OCI-LY7 (cell line): ENCODE measurements around the gene ODF2. TPM values are rescaled to one million over a fixed set of nuclear protein-coding genes. Genes with fewer than 3 reads are reported as not detected.
"Not testable (repeated sequence)": the region's sequence is repeated elsewhere in the genome, so short reads cannot be mapped to it uniquely, and the experiment has no call there.

ENCODE experiments used
- BruUV-seq: library from RNA; stranded (reverse); fragments of 400-500 nt; replicated peaks from 2 replicates; lab custom pipeline; 2021; lab: Mats Ljungman, UMichigan
- CTCF ChIA-PET: fragments of 300-600 bp; sonication (Branson Sonifier 250); formaldehyde crosslinking; loops from one replicate; lab custom pipeline; 2022; ENCODE audit warnings: antibody characterized with exemption; ENCODE audit not compliant: unreplicated experiment; lab: Charles Lee
- POLR2A ChIA-PET: fragments of 300-600 bp; sonication (Branson Sonifier 250); formaldehyde crosslinking; loops from one replicate; lab custom pipeline; 2022; ENCODE audit warnings: antibody characterized with exemption; lab: Charles Lee
- DNase-seq: peaks from one replicate; pipeline ENCODE4 v3.0.0-alpha.2; 2015; ENCODE audit warnings: low spot score
- H2AFZ ChIP-seq: fragments of 200-600 bp; sonication (generic), shearing (Covaris generic); 2 replicates; pipeline ENCODE4 v1.6.1; 2014; ENCODE audit warnings: mild to moderate bottlenecking, antibody characterized with exemption, low read length, moderate library complexity
- H3K27ac ChIP-seq: fragments of 200-600 bp; sonication (generic); 2 replicates; pipeline ENCODE4 v1.5.1; 2014; ENCODE audit warnings: mixed run types, low read depth, mild to moderate bottlenecking, moderate library complexity, low read length, inconsistent platforms; ENCODE audit not compliant: poor library complexity, severe bottlenecking
- H3K36me3 ChIP-seq: fragments of 200-600 bp; sonication (generic); 2 replicates; pipeline ENCODE4 v1.6.1; 2014; ENCODE audit warnings: mild to moderate bottlenecking, antibody characterized with exemption, low read length, moderate library complexity, mixed read lengths; ENCODE audit not compliant: insufficient read depth
- H3K4me1 ChIP-seq: fragments of 200-600 bp; sonication (generic); 2 replicates; pipeline ENCODE4 v1.5.1; 2014; ENCODE audit warnings: mild to moderate bottlenecking, low read length; ENCODE audit not compliant: insufficient read depth, poor library complexity, severe bottlenecking
- H3K4me2 ChIP-seq: fragments of 200-600 bp; sonication (generic); 2 replicates; pipeline ENCODE4 v1.6.1; 2014; ENCODE audit warnings: mild to moderate bottlenecking, low read length
- H3K4me3 ChIP-seq: fragments of 200-600 bp; sonication (generic); 2 replicates; pipeline ENCODE4 v1.5.1; 2014; ENCODE audit warnings: mild to moderate bottlenecking, low read depth, low read length; ENCODE audit not compliant: poor library complexity, severe bottlenecking
- H3K79me2 ChIP-seq: fragments of 200-600 bp; sonication (generic); 2 replicates; pipeline ENCODE4 v1.6.1; 2016; ENCODE audit warnings: low read depth, mild to moderate bottlenecking, low read length, moderate library complexity, mixed read lengths; ENCODE audit not compliant: insufficient read depth
- H3K9me2 ChIP-seq: fragments of 200-600 bp; sonication (generic); 2 replicates; pipeline ENCODE4 v1.6.1; 2016; ENCODE audit warnings: mild to moderate bottlenecking, low read length, mixed read lengths; ENCODE audit not compliant: insufficient read depth
- H3K9me3 ChIP-seq: fragments of 200-600 bp; sonication (generic); 2 replicates; pipeline ENCODE4 v1.6.1; 2014; ENCODE audit warnings: mild to moderate bottlenecking, mixed run types, low read length, mixed read lengths
- H4K20me1 ChIP-seq: fragments of 200-600 bp; sonication (generic); 2 replicates; pipeline ENCODE4 v1.6.1; 2014; ENCODE audit warnings: mild to moderate bottlenecking, antibody characterized with exemption, low read length, moderate library complexity, mixed read lengths; ENCODE audit not compliant: insufficient read depth
- CTCF ChIP-seq: fragments of 200-600 bp; sonication (generic); conservative IDR thresholded peaks from 2 replicates; pipeline ENCODE4 v1.5.1; 2014; ENCODE audit warnings: mild to moderate bottlenecking, antibody characterized with exemption, low read length, moderate library complexity, mixed read lengths
- EZH2phosphoT487 ChIP-seq: fragments of 200-600 bp; sonication (generic); IDR thresholded peaks from 2 replicates; pipeline ENCODE4 v1.6.1; 2018; ENCODE audit warnings: low read depth, borderline replicate concordance, mild to moderate bottlenecking, mixed run types, antibody characterized with exemption, low read length, moderate library complexity, mixed read lengths
- intact Hi-C: fragments of 100-400 bp; cut with micrococcal nuclease; formaldehyde crosslinking; loops from one replicate; pipeline ENCODE4 v1.10.0; 2022; ENCODE audit not compliant: unreplicated experiment
- total RNA-seq, 2 experiments: library from RNA; depleted of rRNA in 1 of 2; stranded (reverse); fragments of >200 nt in 1 of 2; shearing (Covaris generic) in 1 of 2; gene quantifications; 2 replicates each; pipeline ENCODE4 v1.2.3, GENCODE V29; 2014 to 2022

ODF2 gene
- total RNA-seq, 2 experiments from 2014 or later = 84.4 to 93.1 TPM

GRCh38 chr9:128504485-128505413 is 48.9 kb downstream of the ODF2 start, which contains the start of gene GLE1:
Gene GLE1 (plus strand): TSS chr9:128504719. CDS start chr9:128504806, 87 bp downstream.
- H3K9me2 ChIP-seq = no peaks in the 10 kb centered on the region
- intact Hi-C loops = loop anchor here (1.0 to 2.0 kb wide), 2 partner anchors 48 kb away; partner anchors contain the start of genes ODF2 and SPTAN1
- POLR2A ChIA-PET = interaction anchor here (0.6 to 1.2 kb wide), 6 partner anchors 13 to 378 kb away, joined by 3 to 6 read pairs (median 4); partner anchors contain the start of gene SPTAN1
- no peaks in the 10 kb centered on the region for H3K9me3 ChIP-seq
- peak; percentile 95 for DNase-seq
- H3K4me1 ChIP-seq = peaks cover 13% of the 10 kb centered on the region
- CTCF ChIA-PET = no interaction called here
- peaks cover 20% of the 10 kb centered on the region for H3K79me2 ChIP-seq
- H2AFZ ChIP-seq = peak within 1 kb of the TSS; percentile 45; the same call in 1 of the 2 replicates
- no TSS peak for BruUV-seq
- no peaks in the 10 kb centered on the region for H4K20me1 ChIP-seq
- peak within 1 kb of the TSS; percentile 85 for H3K4me2 ChIP-seq
- TF ChIP-seq CTCF (0 out of 2 replicates have a peak, but pooled peaks have one; percentile 26), EZH2phosphoT487 (no peak)
- H3K4me3 ChIP-seq = peak within 1 kb of the TSS; percentile 82
- peak within 1 kb of the TSS; percentile 38 for H3K27ac ChIP-seq
- peaks cover 48% of the 10 kb centered on the region for H3K36me3 ChIP-seq

- peaks cover 13% of the 10 kb centered on the region for H3K4me1 ChIP-seq
- no peaks in the 10 kb centered on the region for H4K20me1 ChIP-seq
- no peaks in the 10 kb centered on the region for H3K9me3 ChIP-seq
- H3K79me2 ChIP-seq = peaks cover 20% of the 10 kb centered on the region
- no peaks in the 10 kb centered on the region for H3K9me2 ChIP-seq
- peak overlapping the region; percentile 45; the same call in 1 of the 2 replicates for H2AFZ ChIP-seq
- POLR2A ChIA-PET = interaction anchor here (0.6 to 1.2 kb wide), 5 partner anchors 12 to 138 kb away, joined by 3 to 5 read pairs (median 3); partner anchors contain the start of gene SPTAN1
- no peak for DNase-seq
- peak overlapping the region; percentile 85 for H3K4me2 ChIP-seq
- H3K36me3 ChIP-seq = peaks cover 48% of the 10 kb centered on the region
- no peak overlapping the region for H3K27ac ChIP-seq
- no peak for TF ChIP-seq EZH2phosphoT487
- no peak for TF ChIP-seq CTCF
- BruUV-seq = TSS peak; percentile 66
- peak overlapping the region; percentile 82 for H3K4me3 ChIP-seq
- intact Hi-C loops = loop anchor here (1.0 to 2.0 kb wide), 2 partner anchors 47 to 49 kb away; partner anchors contain the start of genes ODF2 and SPTAN1
- CTCF ChIA-PET = no interaction called here
Measured at GRCh38 chr9:128505414-128505765, 49.6 kb downstream of the ODF2 start.

- peaks cover 13% of the 10 kb centered on the region for H3K4me1 ChIP-seq
- H3K27ac ChIP-seq, BruUV-seq, H2AFZ ChIP-seq, H4K20me1 ChIP-seq, CTCF ChIA-PET, H3K9me2 ChIP-seq, DNase-seq, H3K9me3 ChIP-seq: not testable (repeated sequence)
- peaks cover 48% of the 10 kb centered on the region for H3K36me3 ChIP-seq
- POLR2A ChIA-PET = interaction anchor here (0.6 kb wide), 1 partner anchor 15 kb away, joined by 3 read pairs; no protein-coding TSS in a partner anchor
- intact Hi-C loops = loop anchor here (1.0 to 2.0 kb wide), 2 partner anchors 46 to 49 kb away; partner anchors contain the start of genes ODF2 and SPTAN1
- H3K4me3 ChIP-seq = peak overlapping the region; percentile 82
- H3K4me2 ChIP-seq = peak overlapping the region; percentile 85
- H3K79me2 ChIP-seq = peaks cover 20% of the 10 kb centered on the region
Measured at GRCh38 chr9:128505906-128506305, 50.1 kb downstream of the ODF2 start.
